K562 (cell line): ENCODE results near the gene ASPG. TPM values are rescaled to one million over a fixed set of nuclear protein-coding genes. Genes with fewer than 3 reads are reported as not detected.

Experiments
- ATAC-seq: fragments of 200-7000 bp; cut with Tn5 transposase; 3 replicates; pipeline ENCODE4 v1.9.1; 2020; ENCODE audit warnings: moderate library complexity
- BruUV-seq: library from RNA; stranded (reverse); fragments of 400-500 nt; replicated peaks from 2 replicates; lab custom pipeline; 2021; lab: Mats Ljungman, UMichigan
- CTCF ChIA-PET: fragments of 300-600 bp; formaldehyde crosslinking; extraction: SDS; loops from one replicate; lab custom pipeline; 2021; ENCODE audit warnings: low intra/inter-chr PET ratio; lab: Yijun Ruan, JAX
- POLR2A ChIA-PET: fragments of 300-600, 350-650 bp; sonication (Branson Sonifier 250); formaldehyde crosslinking; extraction: SDS; loops from one replicate; lab custom pipeline; 2021; ENCODE audit warnings: antibody characterized with exemption, inconsistent platforms; lab: Yijun Ruan, JAX
- DNase-seq, 4 experiments: peaks; one replicate each; pipeline versions ENCODE4 v3.0.0 to v3.0.0-alpha.2; 2011 to 2018; ENCODE audit warnings: low spot score in 3 of 4, mixed read lengths in 3 of 4; ENCODE audit errors: extremely low read depth in 1 of 4
- FAIRE-seq: peaks from 2 replicates; lab custom pipeline; 2011; peaks lifted over from hg19 to GRCh38; lab: Jason Lieb, UNC
- H2AFZ ChIP-seq: 2 replicates; pipeline ENCODE4 v1.6.0; 2011; ENCODE audit warnings: low read depth, low read length, control low read depth, inconsistent platforms
- H3K27ac ChIP-seq: fragments of 200-600 bp; 3 replicates; pipeline ENCODE4 v1.8.0; 2011; ENCODE audit warnings: low read depth, mild to moderate bottlenecking, control low read depth, inconsistent platforms, low read length, moderate library complexity, mixed read lengths; ENCODE audit errors: extremely low read depth
- H3K27me3 ChIP-seq, 2 experiments: fragments of 300-600 bp in 1 of 2; 2 replicates in 1 of 2; 3 replicates in 1 of 2; pipeline versions ENCODE4 v1.6.0 to v1.8.0; 2011; ENCODE audit warnings: inconsistent platforms in 2 of 2, low read length in 2 of 2, mild to moderate bottlenecking in 1 of 2, mixed read lengths in 1 of 2, moderate library complexity in 1 of 2; ENCODE audit not compliant: control insufficient read depth in 2 of 2, insufficient read depth in 2 of 2
- H3K36me3 ChIP-seq: fragments of 300-600 bp; 3 replicates; pipeline ENCODE4 v1.8.0; 2011; ENCODE audit warnings: mild to moderate bottlenecking, low read length, inconsistent platforms; ENCODE audit not compliant: control insufficient read depth, insufficient read depth
- H3K4me1 ChIP-seq, 2 experiments: fragments of 200-600 bp in 1 of 2; replicated peaks in 1 of 2; 2 replicates in 1 of 2; 3 replicates in 1 of 2; pipeline versions ENCODE4 v1.5.1 to v1.8.0; 2011; ENCODE audit warnings: inconsistent platforms in 2 of 2, low read length in 2 of 2, mild to moderate bottlenecking in 1 of 2, mixed read lengths in 1 of 2, moderate library complexity in 1 of 2; ENCODE audit not compliant: control insufficient read depth in 2 of 2, insufficient read depth in 2 of 2
- H3K4me2 ChIP-seq: 2 replicates; pipeline ENCODE4 v1.6.1; 2011; ENCODE audit warnings: low read length, control low read depth, inconsistent platforms, mixed read lengths; ENCODE audit not compliant: insufficient read depth
- H3K4me3 ChIP-seq: fragments of 200-600 bp; sonication (generic), shearing (Covaris generic); 2 replicates; pipeline ENCODE4 v1.5.1; 2016; ENCODE audit warnings: control low read depth, inconsistent platforms
- H3K79me2 ChIP-seq: fragments of 200-600 bp; 3 replicates; pipeline ENCODE4 v1.8.0; 2011; ENCODE audit warnings: low read length, inconsistent platforms; ENCODE audit not compliant: control insufficient read depth, insufficient read depth
- H3K9ac ChIP-seq, 2 experiments: 2 replicates each; pipeline versions ENCODE4 v1.6.0 to v1.6.1; 2011; ENCODE audit warnings: low read depth in 2 of 2, low read length in 2 of 2, control low read depth in 1 of 2, inconsistent platforms in 1 of 2, mild to moderate bottlenecking in 1 of 2, mixed read lengths in 1 of 2; ENCODE audit not compliant: insufficient read depth in 1 of 2
- H3K9me1 ChIP-seq: one replicate; pipeline ENCODE4 v1.6.0; 2011; ENCODE audit warnings: inconsistent platforms, mild to moderate bottlenecking, low read length, moderate library complexity; ENCODE audit not compliant: control insufficient read depth, insufficient read depth
- H3K9me3 ChIP-seq: replicated peaks from 2 replicates; pipeline ENCODE4 v1.5.1; 2011; ENCODE audit warnings: low read depth, low read length, inconsistent platforms; ENCODE audit not compliant: control insufficient read depth, insufficient read depth
- H4K20me1 ChIP-seq: replicated peaks from 2 replicates; pipeline ENCODE4 v1.6.1; 2011; ENCODE audit warnings: low read length, inconsistent platforms, mixed read lengths; ENCODE audit not compliant: control insufficient read depth, insufficient read depth
- CHD4 ChIP-seq: fragments of 200-600 bp; sonication (generic); IDR thresholded peaks from 3 replicates; pipeline ENCODE4 v1.6.1; 2012; ENCODE audit warnings: low read depth, mild to moderate bottlenecking, mixed read lengths, low read length, inconsistent platforms; ENCODE audit not compliant: insufficient read depth, insufficient replicate concordance, poor library complexity, severe bottlenecking
- GATAD2B ChIP-seq: fragments of 450-650 bp; IDR thresholded peaks from 2 replicates; pipeline ENCODE4 v1.6.1; 2017; ENCODE audit warnings: mild to moderate bottlenecking, borderline replicate concordance
- HSF4 ChIP-seq: fragments of 250-450 bp; sonication (Bioruptor Pico); IDR thresholded peaks from 2 replicates; pipeline ENCODE4 v2.1.2; 2022; ENCODE audit warnings: mild to moderate bottlenecking, moderate library complexity, borderline replicate concordance
- MTF1 ChIP-seq: fragments of 250-450 bp; sonication (Bioruptor Pico); IDR thresholded peaks from 2 replicates; pipeline ENCODE4 v1.9.0; 2021; ENCODE audit warnings: moderate library complexity, mild to moderate bottlenecking, inconsistent platforms, borderline replicate concordance
- NEUROD1 ChIP-seq: fragments of 150-350 bp; IDR thresholded peaks from 2 replicates; pipeline ENCODE4 v1.6.1; 2014; ENCODE audit warnings: borderline replicate concordance, low read length, low read depth; ENCODE audit not compliant: partially characterized antibody
- STAT5A ChIP-seq: IDR thresholded peaks from 2 replicates; pipeline ENCODE4 v1.6.1; 2012; ENCODE audit warnings: low read length, inconsistent platforms, borderline replicate concordance
- ZBTB43 ChIP-seq: sonication (generic); formaldehyde crosslinking; IDR thresholded peaks from 2 replicates; pipeline ENCODE4 v1.8.0; 2023; ENCODE audit warnings: mild to moderate bottlenecking, missing genetic modification reagents
- WGBS: fragments of 100-300 bp; shearing (Covaris generic); methylation state at CpG from one replicate; pipeline ENCODE4 v1.1.6; 2016; ENCODE audit warnings: low coverage, mixed read lengths; ENCODE audit not compliant: insufficient coverage; ENCODE audit errors: missing lambda C conversion rate; 5-methylcytosine and 5-hydroxymethylcytosine counted together
- in situ Hi-C: fragments of 300-500 bp; cut with MboI; formaldehyde crosslinking; loops from 4 replicates; pipeline ENCODE4 v1.15.0; 2018; ENCODE audit warnings: inconsistent platforms, mixed read lengths
- intact Hi-C: fragments of 100-400 bp; cut with micrococcal nuclease; formaldehyde crosslinking; loops from 2 replicates; pipeline ENCODE4 v1.14.2; 2022
- polyA plus RNA-seq, 8 experiments: library from polyadenylated mRNA; depleted of rRNA in 4 of 8; stranded (reverse) in 5 of 8; unstranded in 3 of 8; fragments of >200 nt; fragmentation: Nextera tagmentation in 2 of 8; fragmentation: Illumina TruSeq in 1 of 8; extraction: Ambion mirVana in 2 of 8; extraction: Trizol in 1 of 8; gene quantifications; 2 replicates each; pipeline versions ENCODE4 v1.2.1 to v1.2.3, GENCODE V29; 2011 to 2014; ENCODE audit warnings: inconsistent platforms in 1 of 8, missing spikeins in 1 of 8
- total RNA-seq, 7 experiments: library from RNA; depleted of rRNA in 6 of 7; stranded (reverse); fragments of >200 nt in 6 of 7; fragmentation: Illumina TruSeq in 2 of 7; extraction: Trizol in 2 of 7; gene quantifications; 2 replicates each; pipeline versions ENCODE4 v1.2.1 to v1.2.3, GENCODE V29; 2011 to 2021; ENCODE audit warnings: low replicate concordance in 1 of 7

Gene ASPG
- total and polyA plus RNA-seq, 9 of the 15 experiments (the other 6 are each of a cell fraction or from before 2014, with no cell fraction given): 0.18 TPM; not detected in 8

- Histone ChIP-seq H3K27me3 (peaks cover 11 to 50% of the 10 kb centered on the region in 2 experiments; a peak in 3 of 5 replicates), H3K4me3 (no peak overlapping the region), H3K9me3 (no peaks in the 10 kb centered on the region), H3K4me2 (no peak overlapping the region), H4K20me1 (no peaks in the 10 kb centered on the region), H3K4me1 (no peaks in the 10 kb centered on the region), H3K9me1 (no peaks in the 10 kb centered on the region), H3K27ac (no peak overlapping the region), H3K79me2 (no peaks in the 10 kb centered on the region), H2AFZ (no peak overlapping the region), H3K9ac (no peak overlapping the region), H3K36me3 (no peaks in the 10 kb centered on the region)
- no peak for FAIRE-seq
- DNase-seq: no peak
- intact Hi-C loops (no loop called here), in situ Hi-C loops (no loop called here)
- WGBS: 0% methylated on average over 3 of the region's 3 CpGs
- CTCF ChIA-PET: no interaction called here
- TF ChIP-seq GATAD2B: no peak
- TF ChIP-seq NEUROD1: no peak
- no peak for TF ChIP-seq HSF4 (CRISPR knock-in tag)
- no peak for TF ChIP-seq STAT5A
- no peak for TF ChIP-seq ZBTB43 (CRISPR knock-in tag)
- TF ChIP-seq CHD4: no peak
- TF ChIP-seq MTF1 (CRISPR knock-in tag): no peak
- no peak for ATAC-seq
- POLR2A ChIA-PET: no interaction called here
- no TSS peak for BruUV-seq
These were observed 47.6 kb upstream of the ASPG start for GRCh38 chr14:104037903-104038302.
